CD14-positive monocyte (primary cell): ENCODE results near the gene MRPS34. TPM values are rescaled to one million over a fixed set of nuclear protein-coding genes. Genes with fewer than 3 reads are reported as not detected.

Experiments used
- DNase-seq, 3 donors: peaks; one replicate each; pipeline ENCODE4 v3.0.0-alpha.2; 2011 to 2022
- H2AFZ ChIP-seq: 2 replicates; pipeline ENCODE4 v1.6.0; 2012; ENCODE audit warnings: mild to moderate bottlenecking, low read depth, low read length, inconsistent platforms; ENCODE audit not compliant: insufficient read depth, poor library complexity, severe bottlenecking
- H3K27ac ChIP-seq, 2 donors: 1 replicate in 1 of 2; 2 replicates in 1 of 2; pipeline ENCODE4 v1.5.1; 2012 to 2013; ENCODE audit warnings: low read length in 2 of 2, control low read depth in 1 of 2, inconsistent platforms in 1 of 2, low read depth in 1 of 2, mild to moderate bottlenecking in 1 of 2
- H3K27me3 ChIP-seq, 2 donors: one replicate each; pipeline versions ENCODE4 v1.6.0 to v1.6.1; 2011 to 2013; ENCODE audit warnings: low read length in 2 of 2; ENCODE audit not compliant: control insufficient read depth in 2 of 2, insufficient read depth in 2 of 2
- H3K36me3 ChIP-seq, 2 donors: replicated peaks in 1 of 2; 1 replicate in 1 of 2; 2 replicates in 1 of 2; pipeline versions ENCODE4 v1.5.1 to v1.6.1; 2012 to 2013; ENCODE audit warnings: low read length in 2 of 2, control low read depth in 1 of 2, inconsistent platforms in 1 of 2, mild to moderate bottlenecking in 1 of 2; ENCODE audit not compliant: insufficient read depth in 2 of 2, control insufficient read depth in 1 of 2
- H3K4me1 ChIP-seq, 2 donors: 1 replicate in 1 of 2; 2 replicates in 1 of 2; pipeline versions ENCODE4 v1.5.1 to v1.6.1; 2012 to 2013; ENCODE audit warnings: low read length in 2 of 2, control low read depth in 1 of 2, inconsistent platforms in 1 of 2, mild to moderate bottlenecking in 1 of 2, moderate library complexity in 1 of 2; ENCODE audit not compliant: insufficient read depth in 2 of 2, control insufficient read depth in 1 of 2
- H3K4me2 ChIP-seq: replicated peaks from 2 replicates; pipeline ENCODE3; 2012; ENCODE audit warnings: low read length, moderate library complexity, mild to moderate bottlenecking; ENCODE audit not compliant: poor library complexity, severe bottlenecking; ENCODE audit errors: extremely low read depth
- H3K4me3 ChIP-seq, 3 experiments: fragments of 200-600 bp in 1 of 3; sonication (generic) in 1 of 3; replicated peaks in 1 of 3; 1 replicate in 2 of 3; 2 replicates in 1 of 3; pipeline ENCODE4 v1.5.1; 2011 to 2013; ENCODE audit warnings: low read length in 3 of 3, mild to moderate bottlenecking in 3 of 3, control low read depth in 2 of 3, low read depth in 2 of 3, inconsistent platforms in 1 of 3, moderate library complexity in 1 of 3
- H3K79me2 ChIP-seq: 2 replicates; pipeline ENCODE4 v1.6.0; 2012; ENCODE audit warnings: mild to moderate bottlenecking, control low read depth, inconsistent platforms, low read length, moderate library complexity; ENCODE audit not compliant: insufficient read depth
- H3K9ac ChIP-seq: 2 replicates; pipeline ENCODE4 v1.6.0; 2017; ENCODE audit warnings: low read length, mild to moderate bottlenecking; ENCODE audit not compliant: insufficient read depth, poor library complexity, severe bottlenecking
- H3K9me3 ChIP-seq, 2 donors: replicated peaks in 1 of 2; 1 replicate in 1 of 2; 2 replicates in 1 of 2; pipeline versions ENCODE4 v1.5.1 to v1.6.1; 2012 to 2013; ENCODE audit warnings: low read length in 2 of 2, control low read depth in 1 of 2; ENCODE audit not compliant: control insufficient read depth in 1 of 2, insufficient read depth in 1 of 2
- H4K20me1 ChIP-seq: 2 replicates; pipeline ENCODE4 v1.6.0; 2012; ENCODE audit warnings: mild to moderate bottlenecking, low read length, control low read depth, moderate library complexity; ENCODE audit not compliant: insufficient read depth
- H3K27ac Mint-ChIP-seq, 7 donors: one replicate each; pipeline ENCODE4 v1.8.0; 2020; ENCODE audit warnings: mild to moderate bottlenecking in 7 of 7, mixed read lengths in 7 of 7, moderate library complexity in 6 of 7, inconsistent platforms in 2 of 7
- H3K27me3 Mint-ChIP-seq, 3 donors: one replicate each; pipeline ENCODE4 v1.8.0; 2021 to 2022; ENCODE audit warnings: low read depth in 3 of 3, mild to moderate bottlenecking in 3 of 3, mixed read lengths in 3 of 3, moderate library complexity in 3 of 3, inconsistent platforms in 1 of 3
- H3K36me3 Mint-ChIP-seq, 2 donors: one replicate each; pipeline ENCODE4 v1.8.0; 2020; ENCODE audit warnings: mixed read lengths in 2 of 2, inconsistent platforms in 1 of 2, mild to moderate bottlenecking in 1 of 2
- H3K4me1 Mint-ChIP-seq: one replicate; pipeline ENCODE4 v1.8.0; 2020; ENCODE audit warnings: mild to moderate bottlenecking, mixed read lengths
- H3K4me3 Mint-ChIP-seq, 2 donors: one replicate each; pipeline ENCODE4 v1.8.0; 2020; ENCODE audit warnings: mild to moderate bottlenecking in 2 of 2, mixed read lengths in 2 of 2, moderate library complexity in 1 of 2
- H3K9me3 Mint-ChIP-seq, 7 donors: one replicate each; pipeline ENCODE4 v1.8.0; 2020 to 2022; ENCODE audit warnings: mixed read lengths in 7 of 7, mild to moderate bottlenecking in 6 of 7, moderate library complexity in 6 of 7, inconsistent platforms in 2 of 7
- WGBS: methylation state at CpG from one replicate; pipeline ENCODE4 v1.1.5; 2013; ENCODE audit warnings: missing lambda C conversion rate; ENCODE audit not compliant: insufficient coverage; 5-methylcytosine and 5-hydroxymethylcytosine counted together
- intact Hi-C, 2 donors: fragments of 100-400 bp; cut with micrococcal nuclease; formaldehyde crosslinking; loops; one replicate each; pipeline versions ENCODE4 v1.15.0 to v1.15.1; 2023
- polyA plus RNA-seq, 3 donors: library from polyadenylated mRNA; depleted of rRNA in 1 of 3; unstranded in 2 of 3; stranded (reverse) in 1 of 3; fragments of 300-500 nt in 2 of 3; fragments of >200 nt in 1 of 3; fragmentation: Illumina TruSeq in 2 of 3; gene quantifications; 1 replicate in 2 of 3; 2 replicates in 1 of 3; pipeline ENCODE4 v1.2.3, GENCODE V29; 2012 to 2021
- TF ChIP-seq, protein P1 (sequence below): fragments of 200-600 bp; IDR thresholded peaks from one replicate; pipeline ENCODE4 v1.8.0; 2022; ENCODE audit warnings: antibody characterized with exemption, mild to moderate bottlenecking

MRPS34 gene
- polyA plus RNA-seq, 3 donors, result 34.5 to 137 (median 109) TPM

DNA sequence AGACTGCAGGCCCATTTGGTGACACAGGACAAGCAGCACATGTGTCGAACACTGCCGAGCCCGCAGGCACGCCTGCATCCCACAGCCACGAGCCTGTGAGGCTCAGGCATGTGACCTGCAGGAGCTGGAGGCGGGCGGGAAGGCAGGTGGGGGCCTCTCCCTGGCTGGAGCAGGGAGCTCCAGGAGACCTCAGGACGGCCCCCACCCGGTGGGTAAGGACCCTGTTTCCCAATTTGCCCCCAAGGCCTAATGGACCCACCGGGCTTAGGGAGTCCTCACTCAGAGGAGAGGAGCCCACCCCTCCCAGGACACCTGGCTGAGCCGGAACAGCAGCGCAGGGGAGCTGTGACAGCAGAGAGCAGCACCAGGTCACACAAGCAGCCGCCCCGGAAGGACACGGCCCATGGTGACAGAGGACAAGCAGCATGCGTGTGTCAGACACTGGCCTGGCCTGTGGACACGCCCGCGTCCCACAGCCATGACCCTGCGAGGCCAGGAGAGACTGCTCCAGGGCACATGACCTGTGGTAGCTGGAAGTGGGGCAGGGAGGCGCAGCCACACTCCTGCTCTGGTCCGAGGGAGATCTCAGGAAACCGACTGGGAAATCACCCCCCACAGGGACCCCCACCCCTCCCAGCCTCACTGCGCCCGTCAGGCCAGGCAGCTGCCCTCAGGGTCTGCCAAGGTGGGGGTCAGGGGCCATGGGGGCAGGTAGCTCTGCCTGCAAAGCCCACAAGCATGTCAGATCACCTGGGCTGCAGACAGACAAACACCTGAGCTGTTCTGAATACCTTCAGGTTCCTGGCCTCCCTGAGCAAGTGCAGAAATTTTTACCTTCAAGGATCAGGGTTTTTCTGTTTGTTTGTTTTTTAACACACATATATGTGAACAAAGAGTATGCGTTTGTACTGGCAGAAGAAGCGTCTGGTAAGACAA is 7.1 kb upstream of the MRPS34 start:
- Histone ChIP-seq H3K4me3 (no peak overlapping the region), H3K27me3 (no peaks in the 10 kb centered on the region), H3K9ac (no peak overlapping the region), H3K4me2 (peak overlapping the region; percentile 11), H3K9me3 (no peaks in the 10 kb centered on the region), H3K36me3 (peaks cover 35 to 37% of the 10 kb centered on the region in 2 donors), H4K20me1 (peaks cover 74% of the 10 kb centered on the region), H2AFZ (no peak overlapping the region), H3K79me2 (peaks cover 50% of the 10 kb centered on the region), H3K27ac (peak overlapping the region in 1 of 2 donors; percentile 14), H3K4me1 (peaks cover 25 to 35% of the 10 kb centered on the region in 2 donors)
- WGBS, result 95% methylated on average over 19 of the region's 27 CpGs
- TF ChIP-seq, protein P1, sequence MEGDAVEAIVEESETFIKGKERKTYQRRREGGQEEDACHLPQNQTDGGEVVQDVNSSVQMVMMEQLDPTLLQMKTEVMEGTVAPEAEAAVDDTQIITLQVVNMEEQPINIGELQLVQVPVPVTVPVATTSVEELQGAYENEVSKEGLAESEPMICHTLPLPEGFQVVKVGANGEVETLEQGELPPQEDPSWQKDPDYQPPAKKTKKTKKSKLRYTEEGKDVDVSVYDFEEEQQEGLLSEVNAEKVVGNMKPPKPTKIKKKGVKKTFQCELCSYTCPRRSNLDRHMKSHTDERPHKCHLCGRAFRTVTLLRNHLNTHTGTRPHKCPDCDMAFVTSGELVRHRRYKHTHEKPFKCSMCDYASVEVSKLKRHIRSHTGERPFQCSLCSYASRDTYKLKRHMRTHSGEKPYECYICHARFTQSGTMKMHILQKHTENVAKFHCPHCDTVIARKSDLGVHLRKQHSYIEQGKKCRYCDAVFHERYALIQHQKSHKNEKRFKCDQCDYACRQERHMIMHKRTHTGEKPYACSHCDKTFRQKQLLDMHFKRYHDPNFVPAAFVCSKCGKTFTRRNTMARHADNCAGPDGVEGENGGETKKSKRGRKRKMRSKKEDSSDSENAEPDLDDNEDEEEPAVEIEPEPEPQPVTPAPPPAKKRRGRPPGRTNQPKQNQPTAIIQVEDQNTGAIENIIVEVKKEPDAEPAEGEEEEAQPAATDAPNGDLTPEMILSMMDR, result no peak
- Mint-ChIP-seq H3K9me3 (no peaks in the 10 kb centered on the region), H3K27me3 (no peaks in the 10 kb centered on the region), H3K36me3 (peaks cover 6 to 44% of the 10 kb centered on the region in 2 donors), H3K4me3 (no peak overlapping the region), H3K4me1 (peaks cover 27% of the 10 kb centered on the region), H3K27ac (no peak overlapping the region)
- DNase-seq, result no peak
- intact Hi-C loops, result loop anchor here (5.0 to 10.0 kb wide), 6 partner anchors 47 to 355 kb away; partner anchors contain the start of genes MAPK8IP3 (in 2 of the 2), CLCN7 (in 1 of the 2), FAHD1 (in 1 of the 2) and HAGH (in 1 of the 2)

DNA sequence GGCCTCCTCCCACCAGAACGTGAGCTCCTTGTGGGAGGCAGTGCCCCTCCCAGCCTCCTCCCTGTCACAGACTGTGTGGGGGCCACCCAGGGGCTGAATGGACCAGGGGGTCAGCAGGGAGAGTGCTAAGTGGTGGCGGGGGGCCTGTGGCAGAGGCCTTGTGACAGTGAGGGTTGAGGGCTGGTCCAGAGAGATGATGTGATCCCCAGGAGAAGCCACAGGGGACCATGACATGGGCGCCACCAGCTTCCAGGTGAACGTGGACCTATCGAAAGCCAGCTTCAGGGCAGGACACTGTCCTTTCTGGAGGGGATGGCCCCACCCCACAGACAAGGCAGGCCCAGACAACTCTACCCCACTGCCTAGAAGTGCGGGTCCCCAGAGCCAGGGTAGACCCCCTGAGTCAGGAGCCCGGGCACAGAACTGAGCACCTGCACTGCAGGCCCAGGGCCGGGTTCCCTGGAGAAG is 6.3 kb upstream of the MRPS34 start:
- Mint-ChIP-seq H3K27me3 (no peaks in the 10 kb centered on the region), H3K4me3 (no peak overlapping the region), H3K36me3 (peaks cover 5 to 43% of the 10 kb centered on the region in 2 donors), H3K27ac (peak overlapping the region in 1 of 7 donors; percentile 32), H3K9me3 (no peaks in the 10 kb centered on the region), H3K4me1 (peaks cover 32% of the 10 kb centered on the region)
- H3K9me3 ChIP-seq, result no peaks in the 10 kb centered on the region
- no peak for DNase-seq
- H3K4me2 ChIP-seq, result no peak overlapping the region
- no peaks in the 10 kb centered on the region for H3K27me3 ChIP-seq
- intact Hi-C loops, result loop anchor here (10.0 kb wide), 3 partner anchors 74 to 304 kb away; partner anchors contain the start of genes CLCN7 (in 1 of the 2) and MAPK8IP3 (in 1 of the 2)
- WGBS, result 87% methylated on average over 5 of the region's 8 CpGs
- peak overlapping the region in 1 of 2 donors; percentile 14 for H3K27ac ChIP-seq
- H3K79me2 ChIP-seq, result peaks cover 50% of the 10 kb centered on the region
- no peak overlapping the region for H2AFZ ChIP-seq
- peaks cover 31 to 42% of the 10 kb centered on the region in 2 donors for H3K4me1 ChIP-seq
- peaks cover 39% of the 10 kb centered on the region in 2 donors for H3K36me3 ChIP-seq
- no peak overlapping the region for H3K9ac ChIP-seq
- peaks cover 78% of the 10 kb centered on the region for H4K20me1 ChIP-seq
- H3K4me3 ChIP-seq, result no peak overlapping the region
- TF ChIP-seq, protein P1, result no peak
